Adrenal gland (tissue), 5 donors: ENCODE data around the gene FBLN5.

ENCODE experiments used
- CTCF ChIP-seq, 6 experiments: fragments of 450-650 bp in 4 of 6; fragments of 200-600 bp in 2 of 6; sonication (generic) in 1 of 6; IDR thresholded peaks; 1 replicate in 5 of 6; 2 replicates in 1 of 6; pipeline versions ENCODE4 v1.5.1 to v1.8.0; 2016 to 2021; ENCODE audit warnings: antibody characterized with exemption in 6 of 6, mild to moderate bottlenecking in 2 of 6, moderate library complexity in 1 of 6
- POLR2A ChIP-seq, 2 donors: fragments of 450-650 bp; IDR thresholded peaks; one replicate each; pipeline ENCODE4 v1.6.1; 2017; ENCODE audit warnings: antibody characterized with exemption in 2 of 2, mild to moderate bottlenecking in 2 of 2, moderate library complexity in 1 of 2
- donor health status: DM: no; HTN: no; CAD: no.

- TF ChIP-seq POLR2A (IDR thresholded peaks at IDR 0.05), result no peak
- TF ChIP-seq CTCF (IDR thresholded peaks at IDR 0.05), result no peak
Measured at GRCh38 chr14:91925727-91926121, 21.8 kb downstream of the FBLN5 start.
